Endothelial cell of umbilical vein (primary cell): Measurements from ENCODE around the gene FECH. TPM values are rescaled to one million over a fixed set of nuclear protein-coding genes. Genes with fewer than 3 reads are reported as not detected.

ENCODE experiments used
- BruUV-seq: library from RNA; stranded (reverse); fragments of 400-500 nt; replicated peaks from 2 replicates; lab custom pipeline; 2021; lab: Mats Ljungman, UMichigan
- CTCF ChIA-PET: fragments of 300-600, 350-600 bp; sonication (Branson Sonifier 250); formaldehyde crosslinking; loops from one replicate; lab custom pipeline; 2021; ENCODE audit warnings: antibody characterized with exemption, inconsistent platforms; lab: Charles Lee
- POLR2A ChIA-PET: fragments of 300-600, 350-600 bp; sonication (Branson Sonifier 250); formaldehyde crosslinking; loops from one replicate; lab custom pipeline; 2021; ENCODE audit warnings: antibody characterized with exemption, inconsistent platforms; lab: Charles Lee
- DNase-seq: peaks from one replicate; pipeline ENCODE4 v3.0.0-alpha.2; 2011; ENCODE audit warnings: low read depth, low spot score
- FAIRE-seq: peaks from 2 replicates; lab custom pipeline; 2011; peaks lifted over from hg19 to GRCh38; lab: Jason Lieb, UNC
- H2AFZ ChIP-seq: 2 replicates; pipeline ENCODE4 v1.6.0; 2012; ENCODE audit warnings: low read depth, low read length, control low read depth, inconsistent platforms
- H3K27ac ChIP-seq: 2 replicates; pipeline ENCODE4 v1.5.1; 2011; ENCODE audit warnings: low read depth, mild to moderate bottlenecking, control low read depth, low read length, moderate library complexity; ENCODE audit not compliant: insufficient read depth
- H3K27me3 ChIP-seq, 2 experiments: 2 replicates each; pipeline versions ENCODE4 v1.6.0 to v1.6.1; 2011; ENCODE audit warnings: low read length in 2 of 2, mixed read lengths in 1 of 2; ENCODE audit not compliant: control insufficient read depth in 2 of 2, insufficient read depth in 2 of 2
- H3K36me3 ChIP-seq, 2 experiments: 2 replicates in 1 of 2; 3 replicates in 1 of 2; pipeline ENCODE4 v1.5.1; 2011; ENCODE audit warnings: low read length in 2 of 2, mild to moderate bottlenecking in 1 of 2, moderate library complexity in 1 of 2; ENCODE audit not compliant: control insufficient read depth in 2 of 2, insufficient read depth in 2 of 2; ENCODE audit errors: extremely low read depth in 1 of 2
- H3K4me1 ChIP-seq: 3 replicates; pipeline ENCODE4 v1.5.1; 2011; ENCODE audit warnings: mild to moderate bottlenecking, low read length; ENCODE audit not compliant: control insufficient read depth, insufficient read depth; ENCODE audit errors: extremely low read depth
- H3K4me2 ChIP-seq: 2 replicates; pipeline ENCODE4 v1.6.1; 2011; ENCODE audit warnings: low read length, control low read depth, mixed read lengths; ENCODE audit not compliant: insufficient read depth
- H3K4me3 ChIP-seq, 3 experiments: fragments of 200-600 bp in 1 of 3; sonication (generic), shearing (Covaris generic) in 1 of 3; replicated peaks in 1 of 3; 2 replicates each; pipeline ENCODE4 v1.5.1; 2011 to 2016; ENCODE audit warnings: control low read depth in 3 of 3, low read length in 3 of 3, mild to moderate bottlenecking in 2 of 3, inconsistent platforms in 1 of 3, low read depth in 1 of 3, moderate library complexity in 1 of 3; ENCODE audit not compliant: insufficient read depth in 1 of 3
- H3K79me2 ChIP-seq: 2 replicates; pipeline ENCODE4 v1.6.0; 2012; ENCODE audit warnings: low read length, inconsistent platforms; ENCODE audit not compliant: control insufficient read depth, insufficient read depth
- H3K9ac ChIP-seq: replicated peaks from 2 replicates; pipeline ENCODE3; 2011; ENCODE audit warnings: low read length, control low read depth; ENCODE audit not compliant: insufficient read depth; ENCODE audit errors: extremely low read depth
- H3K9me1 ChIP-seq: replicated peaks from 3 replicates; pipeline ENCODE4 v1.6.0; 2011; ENCODE audit warnings: mild to moderate bottlenecking, low read length; ENCODE audit not compliant: control insufficient read depth, insufficient read depth; ENCODE audit errors: extremely low read depth
- H3K9me3 ChIP-seq: replicated peaks from 2 replicates; pipeline ENCODE4 v1.5.1; 2012; ENCODE audit warnings: low read length, inconsistent platforms; ENCODE audit not compliant: control insufficient read depth, insufficient read depth
- H4K20me1 ChIP-seq: replicated peaks from 2 replicates; pipeline ENCODE3; 2011; ENCODE audit warnings: mild to moderate bottlenecking, low read length; ENCODE audit not compliant: control insufficient read depth, insufficient read depth; ENCODE audit errors: extremely low read depth
- EZH2 ChIP-seq: IDR thresholded peaks from 2 replicates; pipeline ENCODE4 v1.6.1; 2012; ENCODE audit warnings: borderline replicate concordance, low read depth, mild to moderate bottlenecking, moderate library complexity, low read length, inconsistent platforms; ENCODE audit not compliant: severe bottlenecking
- GATA2 ChIP-seq: IDR thresholded peaks from 2 replicates; pipeline ENCODE4 v1.7.0; 2011; ENCODE audit warnings: low read depth, mild to moderate bottlenecking, moderate library complexity, mixed read lengths, low read length; ENCODE audit not compliant: insufficient read length, insufficient read depth
- MYC ChIP-seq: IDR thresholded peaks from one replicate; pipeline ENCODE4 v1.6.1; 2011; ENCODE audit warnings: mild to moderate bottlenecking, low read depth, low read length
- POLR2AphosphoS5 ChIP-seq: IDR thresholded peaks from 2 replicates; pipeline ENCODE4 v1.6.1; 2012; ENCODE audit warnings: low read depth, mild to moderate bottlenecking, control low read depth, low read length, moderate library complexity; ENCODE audit not compliant: insufficient read depth
- dilution Hi-C: fragments of 300-500 bp; cut with MboI; formaldehyde crosslinking; loops from one replicate; pipeline ENCODE4 v1.15.0; 2019; ENCODE audit warnings: low sequenced_read_pairs; ENCODE audit not compliant: extremely low pct_ligation_motif_present
- intact Hi-C: fragments of 100-400 bp; cut with micrococcal nuclease; formaldehyde crosslinking; loops from one replicate; pipeline ENCODE4 v1.10.0; 2022
- polyA plus RNA-seq, 4 experiments: library from polyadenylated mRNA; depleted of rRNA in 3 of 4; stranded (reverse) in 3 of 4; unstranded in 1 of 4; fragments of >200 nt; gene quantifications; 2 replicates each; pipeline versions ENCODE4 v1.2.1 to v1.2.3, GENCODE V29; 2011 to 2012; ENCODE audit warnings: missing spikeins in 1 of 4
- total RNA-seq: library from RNA; stranded (reverse); gene quantifications from 2 replicates; pipeline ENCODE4 v1.2.3, GENCODE V29; 2021
- TF ChIP-seq, protein P1 (sequence below): IDR thresholded peaks from 2 replicates; pipeline ENCODE4 v1.6.1; 2011; ENCODE audit not compliant: insufficient read depth, insufficient read length

Gene FECH
- total and polyA plus RNA-seq, 2 donors (not counting 3 experiments of a cell fraction or from before 2014, with no cell fraction given) = 25.3 to 27.9 TPM

DNA sequence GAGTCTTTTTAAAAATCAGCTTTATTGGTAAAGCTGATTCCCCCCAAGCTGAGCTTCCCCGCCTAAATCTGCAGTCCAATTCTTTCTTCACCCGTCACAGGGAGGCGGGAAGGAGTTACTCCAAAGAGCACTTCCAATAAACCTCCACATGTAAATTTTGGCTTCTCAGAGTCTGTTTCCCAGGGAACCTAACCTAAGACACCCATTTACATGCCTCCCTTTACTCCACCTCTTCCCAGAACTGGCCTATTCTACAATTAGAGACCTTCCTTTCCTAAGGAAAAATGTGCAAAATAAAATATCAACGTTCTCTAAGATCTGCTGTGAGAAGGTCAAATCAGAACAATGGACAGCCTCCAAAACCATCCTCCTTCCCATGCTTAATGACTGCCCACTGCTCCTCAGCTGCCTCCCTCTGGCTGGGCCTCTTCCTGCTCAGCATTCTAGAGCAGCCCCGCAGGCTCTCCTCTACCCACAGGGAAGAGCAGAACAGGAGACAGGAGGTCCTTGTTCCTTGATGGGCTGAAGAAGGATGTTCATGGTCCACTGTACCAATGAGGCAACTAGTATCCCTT, 87.7 kb downstream of the FECH start:
- FAIRE-seq (no peak), DNase-seq (no peak)
- TF ChIP-seq, protein P1, sequence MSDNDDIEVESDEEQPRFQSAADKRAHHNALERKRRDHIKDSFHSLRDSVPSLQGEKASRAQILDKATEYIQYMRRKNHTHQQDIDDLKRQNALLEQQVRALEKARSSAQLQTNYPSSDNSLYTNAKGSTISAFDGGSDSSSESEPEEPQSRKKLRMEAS = no peak
- TF ChIP-seq POLR2AphosphoS5 = no peak
- no peak for TF ChIP-seq GATA2
- TF ChIP-seq MYC = no peak
- no peak for TF ChIP-seq EZH2
- H2AFZ ChIP-seq = no peak overlapping the region
- no peaks in the 10 kb centered on the region for H3K79me2 ChIP-seq
- intact Hi-C loops (no loop called here), dilution Hi-C loops (no loop called here)
- H3K9me3 ChIP-seq = no peaks in the 10 kb centered on the region
- no peak overlapping the region for H3K27ac ChIP-seq
- H3K36me3 ChIP-seq = no peaks in the 10 kb centered on the region
- H3K9ac ChIP-seq = no peak overlapping the region
- no peak overlapping the region for H3K4me2 ChIP-seq
- peaks cover 0 to 1% of the 10 kb centered on the region in 2 experiments for H3K27me3 ChIP-seq
- ChIA-PET POLR2A (no interaction called here), CTCF (no interaction called here)
- H4K20me1 ChIP-seq = no peaks in the 10 kb centered on the region
- H3K9me1 ChIP-seq = no peaks in the 10 kb centered on the region
- H3K4me3 ChIP-seq = no peak overlapping the region
- no TSS peak for BruUV-seq
- no peaks in the 10 kb centered on the region for H3K4me1 ChIP-seq

Other genes starting within 250 kb of the FECH start
- gene ST8SIA3, start 234.1 kb downstream of the FECH start, total RNA-seq = not detected in 2 replicates
- not detected in 2 replicates for gene ST8SIA3, start 234.1 kb downstream of the FECH start, polyA plus RNA-seq
- gene ONECUT2, start 151.3 kb downstream of the FECH start, total RNA-seq = 0.05 and 0.62 TPM in 2 replicates
- gene ONECUT2, start 151.3 kb downstream of the FECH start, polyA plus RNA-seq = under 0.01 and 0.01 TPM in 2 replicates
- gene NARS1, start 35.1 kb upstream of the FECH start, total RNA-seq = 110 and 111 TPM in 2 replicates
- 61.6 and 89.3 TPM in 2 replicates for gene NARS1, start 35.1 kb upstream of the FECH start, polyA plus RNA-seq
- gene ATP8B1, start 216.6 kb upstream of the FECH start, total RNA-seq = 86.5 and 100 TPM in 2 replicates
- gene ATP8B1, start 216.6 kb upstream of the FECH start, polyA plus RNA-seq = 42.7 and 49.3 TPM in 2 replicates